ENCODE results near the gene TEX54.
"Not testable (repeated sequence)": the region's sequence is repeated elsewhere in the genome, so short reads cannot be mapped to it uniquely, and the experiment has no call there.

Gene TEX54

GRCh38 chr11:62851807-62852522 lies 19.3 kb upstream of the TEX54 start:
- peaks cover 39% of the 10 kb centered on the region for H3K4me1 Mint-ChIP-seq
- no peak for ATAC-seq (ENCODE audit: low read depth)
- H3K27ac Mint-ChIP-seq: peak overlapping the region; percentile 97
- no peaks in the 10 kb centered on the region for H3K27me3 Mint-ChIP-seq
- H3K9me3 Mint-ChIP-seq: no peaks in the 10 kb centered on the region
- peaks cover 23% of the 10 kb centered on the region for H3K36me3 Mint-ChIP-seq
- peak overlapping the region; percentile 2 for H3K4me3 Mint-ChIP-seq
- no peak for DNase-seq (ENCODE audit: low spot score in 2 of 2)

DNA sequence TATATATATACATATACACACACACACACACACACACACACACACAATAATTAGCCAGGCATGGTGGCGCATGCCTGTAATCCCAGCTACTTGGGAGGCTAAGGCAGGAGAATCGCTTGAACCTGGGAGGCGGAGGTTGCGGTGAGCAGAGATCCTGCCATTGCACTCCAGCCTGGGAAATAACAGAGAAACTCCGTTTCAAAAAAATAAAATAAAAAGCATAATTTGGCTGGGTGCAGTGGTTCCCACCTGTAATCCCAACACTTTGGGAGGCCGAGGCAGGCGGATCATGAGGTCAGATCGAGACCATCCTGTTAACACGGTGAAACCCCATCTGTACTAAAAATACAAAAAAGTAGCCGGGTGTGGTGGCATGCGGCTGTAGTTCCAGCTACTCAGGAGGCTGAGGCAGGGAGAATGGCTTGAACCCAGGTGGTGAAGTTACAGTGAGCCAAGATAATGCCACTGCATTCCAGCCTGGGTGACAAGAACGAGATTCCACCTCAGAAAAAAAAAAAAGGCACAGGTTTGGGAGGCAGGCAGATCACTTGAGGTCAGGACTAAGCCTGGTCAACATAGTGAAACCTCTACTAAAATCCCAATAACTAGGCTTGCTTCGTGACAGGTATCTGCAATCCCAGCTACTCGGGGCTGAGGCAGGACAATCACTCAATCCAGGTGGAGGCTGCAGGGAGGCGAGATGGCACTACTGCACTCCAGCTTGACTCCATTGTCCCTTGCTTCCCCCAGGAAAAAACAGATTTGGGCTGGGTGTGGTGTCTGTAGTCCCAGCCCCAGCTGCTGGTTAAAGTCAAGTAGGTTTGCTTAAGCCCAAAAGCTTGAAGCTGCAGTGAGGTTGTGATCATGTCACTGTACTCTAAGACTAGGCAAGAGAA lies 18.5 kb upstream of the TEX54 start:
- Mint-ChIP-seq H3K4me1 (peaks cover 36% of the 10 kb centered on the region), H3K4me3 (peak overlapping the region; percentile 2), H3K9me3 (no peaks in the 10 kb centered on the region), H3K27ac (peak overlapping the region; percentile 97), H3K36me3 (peaks cover 23% of the 10 kb centered on the region), H3K27me3 (no peaks in the 10 kb centered on the region)
- ATAC-seq (ENCODE audit: low read depth): no peak
- no peak for DNase-seq (ENCODE audit: low spot score in 2 of 2)

- no peak for DNase-seq (ENCODE audit: low spot score in 2 of 2)
- H3K9me3 Mint-ChIP-seq: no peaks in the 10 kb centered on the region
- H3K36me3 Mint-ChIP-seq: peaks cover 8% of the 10 kb centered on the region
- H3K27ac Mint-ChIP-seq: no peak overlapping the region
- H3K4me1 Mint-ChIP-seq: peaks cover 14% of the 10 kb centered on the region
- H3K27me3 Mint-ChIP-seq: no peaks in the 10 kb centered on the region
- H3K4me3 Mint-ChIP-seq: no peak overlapping the region
- no peak for ATAC-seq (ENCODE audit: low read depth)
These were observed 15.2 kb upstream of the TEX54 start for GRCh38 chr11:62847767-62848314.

GRCh38 chr11:62846177-62846576 lies 13.5 kb upstream of the TEX54 start:
- no peak for ATAC-seq (ENCODE audit: low read depth)
- H3K4me1 Mint-ChIP-seq: peaks cover 4% of the 10 kb centered on the region
- no peak for DNase-seq (ENCODE audit: low spot score in 2 of 2)
- no peak overlapping the region for H3K27ac Mint-ChIP-seq
- no peaks in the 10 kb centered on the region for H3K27me3 Mint-ChIP-seq
- no peak overlapping the region for H3K4me3 Mint-ChIP-seq
- H3K9me3 Mint-ChIP-seq: no peaks in the 10 kb centered on the region
- no peaks in the 10 kb centered on the region for H3K36me3 Mint-ChIP-seq

DNA sequence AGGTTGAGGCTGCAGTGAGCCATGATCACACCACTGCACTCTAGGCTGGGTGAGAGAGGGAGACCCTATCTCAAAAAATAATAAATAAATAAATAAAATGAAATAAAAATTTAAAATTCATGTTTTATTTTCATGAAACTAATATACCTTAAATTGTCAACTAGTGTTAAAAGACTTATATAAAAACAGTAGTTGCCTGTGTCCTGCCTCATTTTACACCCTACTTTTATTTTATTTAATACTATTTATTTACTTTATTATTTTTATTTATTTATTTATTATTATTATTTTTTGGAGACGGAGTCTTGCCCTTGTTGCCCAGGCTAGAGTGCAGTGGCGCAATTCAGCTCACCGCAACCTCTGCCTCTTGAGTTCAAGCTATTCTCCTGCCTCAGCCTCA lies 11.5 kb upstream of the TEX54 start:
- Mint-ChIP-seq H3K4me1 (peaks cover 8% of the 10 kb centered on the region), H3K9me3 (no peaks in the 10 kb centered on the region), H3K27ac (no peak overlapping the region), H3K4me3 (no peak overlapping the region), H3K27me3 (no peaks in the 10 kb centered on the region), H3K36me3 (peaks cover 3% of the 10 kb centered on the region)
- ATAC-seq (ENCODE audit: low read depth) (no peak), DNase-seq (ENCODE audit: low spot score in 2 of 2) (no peak)

DNA sequence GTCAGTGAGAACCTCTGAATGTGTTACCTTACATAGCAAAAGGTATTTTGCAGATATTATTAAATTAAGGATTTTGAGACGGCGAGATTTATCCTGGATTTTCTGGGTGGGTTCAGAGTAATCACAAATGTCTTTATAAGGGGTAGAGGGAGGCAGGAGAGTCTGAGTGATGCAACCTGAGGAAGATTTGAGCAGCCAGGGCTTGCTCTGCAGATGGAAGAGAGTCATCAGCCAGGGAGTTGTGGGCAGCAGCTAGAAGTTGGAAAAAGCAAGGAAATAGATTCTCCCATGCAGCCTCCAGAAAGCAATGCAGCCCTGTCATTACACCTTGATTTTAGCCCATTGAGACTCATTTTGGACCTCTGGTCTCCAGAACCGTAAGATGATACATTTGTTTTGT lies 10.8 kb upstream of the TEX54 start:
- no peak overlapping the region for H3K4me3 Mint-ChIP-seq
- H3K36me3 Mint-ChIP-seq: peaks cover 3% of the 10 kb centered on the region
- no peak for DNase-seq (ENCODE audit: low spot score in 2 of 2)
- H3K27me3 Mint-ChIP-seq: no peaks in the 10 kb centered on the region
- ATAC-seq (ENCODE audit: low read depth): no peak
- H3K27ac Mint-ChIP-seq: no peak overlapping the region
- no peaks in the 10 kb centered on the region for H3K9me3 Mint-ChIP-seq
- H3K4me1 Mint-ChIP-seq: peaks cover 8% of the 10 kb centered on the region

DNA sequence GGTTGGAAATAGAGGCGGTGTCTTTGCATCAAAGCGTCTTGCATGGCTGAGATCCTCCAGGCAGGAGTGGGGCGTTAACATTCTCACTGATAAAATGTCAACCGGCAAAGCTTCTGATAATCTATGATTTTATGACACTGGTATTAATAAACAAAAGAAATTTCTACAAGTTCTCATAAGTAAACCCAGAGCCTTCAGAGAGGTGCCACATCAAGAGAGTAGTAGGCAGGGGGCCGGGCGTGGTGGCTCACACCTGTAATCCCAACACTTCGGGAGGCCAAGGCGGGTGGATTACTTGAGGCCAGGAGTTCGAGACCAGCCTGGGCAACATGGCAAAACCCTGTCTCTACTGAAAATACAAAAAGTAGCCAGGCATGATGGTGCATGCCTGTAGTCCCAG lies 10.2 kb upstream of the TEX54 start:
- not testable (repeated sequence) for DNase-seq (ENCODE audit: low spot score in 2 of 2); H3K9me3 Mint-ChIP-seq; H3K27me3 Mint-ChIP-seq; ATAC-seq (ENCODE audit: low read depth); H3K36me3 Mint-ChIP-seq; H3K4me3 Mint-ChIP-seq; H3K4me1 Mint-ChIP-seq; H3K27ac Mint-ChIP-seq

DNA sequence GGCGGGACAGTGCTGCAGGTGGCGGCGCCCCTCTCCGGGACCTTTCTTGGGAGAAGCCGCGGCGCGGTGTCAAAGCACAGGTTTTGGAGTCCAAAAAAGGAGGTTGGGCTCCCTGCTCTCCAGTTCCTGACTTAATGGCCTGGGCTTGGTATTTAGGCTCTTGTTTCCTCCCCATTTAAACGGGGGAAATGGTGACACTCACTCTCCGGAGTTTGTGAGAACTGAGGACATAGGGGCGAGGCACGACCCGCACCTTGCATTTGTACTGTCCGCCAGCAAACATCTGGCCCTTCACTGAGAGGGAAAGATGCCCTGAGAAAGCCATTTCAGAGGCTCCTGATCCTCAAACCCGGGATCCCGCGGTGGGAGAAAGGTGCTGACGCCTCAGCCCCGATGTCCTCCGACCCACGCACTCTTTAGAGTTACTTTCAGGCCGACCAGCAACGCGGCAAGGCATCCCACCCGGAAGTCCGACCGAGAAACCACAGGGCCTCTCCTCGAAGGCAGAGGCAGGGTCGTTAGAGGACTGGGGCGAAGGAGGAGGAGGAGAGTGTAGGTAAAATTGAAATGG lies 9.6 kb upstream of the TEX54 start:
- no peak overlapping the region for H3K27ac Mint-ChIP-seq
- H3K9me3 Mint-ChIP-seq: no peaks in the 10 kb centered on the region
- ATAC-seq (ENCODE audit: low read depth): no peak
- H3K27me3 Mint-ChIP-seq: no peaks in the 10 kb centered on the region
- H3K4me3 Mint-ChIP-seq: no peak overlapping the region
- peaks cover 12% of the 10 kb centered on the region for H3K4me1 Mint-ChIP-seq
- H3K36me3 Mint-ChIP-seq: peaks cover 7% of the 10 kb centered on the region
- peak in 1 of 2 donors; percentile 77 for DNase-seq (ENCODE audit: low spot score in 2 of 2)

DNA sequence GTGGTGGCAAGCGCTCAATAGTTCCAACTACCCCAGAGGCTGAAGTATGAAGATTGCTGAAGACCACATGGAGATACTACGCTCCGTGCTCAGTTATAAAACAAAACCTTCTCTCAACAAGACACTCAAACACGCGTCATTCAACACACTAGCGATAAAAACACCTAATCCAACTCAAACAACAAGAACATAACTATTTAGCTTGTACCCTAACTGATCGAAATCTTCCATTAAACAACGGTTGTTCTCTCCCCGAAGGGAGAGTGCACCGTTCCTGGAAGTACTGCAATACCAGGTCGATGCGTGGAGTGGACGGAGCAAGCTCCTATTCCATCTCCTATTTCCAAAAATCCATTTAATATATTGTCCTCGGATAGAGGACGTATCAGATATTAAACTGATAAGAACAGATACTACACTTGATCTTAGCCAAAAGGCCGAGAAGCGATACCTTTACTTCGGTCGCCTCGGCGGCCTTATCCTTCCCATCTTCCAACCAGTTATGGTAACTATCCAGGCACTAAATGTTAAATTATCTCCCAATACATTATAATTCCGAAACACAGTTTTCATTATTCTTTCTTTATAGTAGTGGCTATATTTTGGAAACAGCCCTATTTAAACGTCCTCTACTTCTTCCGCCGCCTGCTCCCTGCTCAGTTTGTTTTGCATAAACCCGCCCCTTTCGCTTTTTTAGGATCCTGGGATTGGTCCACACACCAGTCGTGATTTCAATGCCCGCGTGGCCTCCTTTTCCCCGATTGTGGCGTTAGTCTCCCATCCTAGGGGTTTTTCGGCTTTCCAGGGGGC lies 8.9 kb upstream of the TEX54 start:
- Mint-ChIP-seq H3K4me1 (peaks cover 13% of the 10 kb centered on the region), H3K9me3 (no peaks in the 10 kb centered on the region), H3K27ac (no peak overlapping the region), H3K27me3 (no peaks in the 10 kb centered on the region), H3K36me3 (peaks cover 8% of the 10 kb centered on the region), H3K4me3 (no peak overlapping the region)
- peak; percentile 90 to 93 for DNase-seq (ENCODE audit: low spot score in 2 of 2)
- ATAC-seq (ENCODE audit: low read depth): peak; percentile 54

DNA sequence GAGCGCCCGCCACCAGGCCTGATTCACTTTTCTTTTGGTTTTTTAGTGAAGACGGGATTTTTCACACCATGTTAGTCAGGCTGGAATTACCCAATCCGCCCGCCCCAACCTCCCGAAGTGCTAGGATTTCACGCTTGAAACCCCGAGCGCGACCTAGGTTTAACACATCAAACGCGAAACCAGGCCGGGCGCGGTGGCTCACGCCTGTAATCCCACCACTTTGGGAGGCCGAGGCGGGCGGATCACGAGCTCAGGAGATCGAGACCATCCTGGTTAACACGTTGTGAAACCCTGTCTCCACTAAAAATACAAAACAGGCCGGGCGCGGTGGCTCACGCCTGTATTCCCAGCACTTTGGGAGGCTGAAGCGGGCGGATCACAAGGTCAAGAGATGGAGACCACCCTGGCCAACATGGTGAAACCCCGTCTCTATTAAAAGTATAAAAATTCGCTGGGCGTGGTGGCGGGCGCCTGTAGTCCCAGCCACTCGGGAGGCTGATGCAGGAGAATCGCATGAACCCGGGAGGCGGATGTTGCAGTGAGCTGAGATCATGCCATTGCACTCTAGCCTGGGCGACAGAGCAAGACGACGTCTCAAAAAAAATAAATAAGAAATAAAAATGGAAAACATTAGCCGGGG lies 8.2 kb upstream of the TEX54 start:
- DNase-seq (ENCODE audit: low spot score in 2 of 2): peak; percentile 71 to 78
- H3K4me3 Mint-ChIP-seq, H3K27ac Mint-ChIP-seq, H3K27me3 Mint-ChIP-seq, H3K36me3 Mint-ChIP-seq, H3K9me3 Mint-ChIP-seq: not testable (repeated sequence)
- peaks cover 14% of the 10 kb centered on the region for H3K4me1 Mint-ChIP-seq
- peak; percentile 30 for ATAC-seq (ENCODE audit: low read depth)

DNA sequence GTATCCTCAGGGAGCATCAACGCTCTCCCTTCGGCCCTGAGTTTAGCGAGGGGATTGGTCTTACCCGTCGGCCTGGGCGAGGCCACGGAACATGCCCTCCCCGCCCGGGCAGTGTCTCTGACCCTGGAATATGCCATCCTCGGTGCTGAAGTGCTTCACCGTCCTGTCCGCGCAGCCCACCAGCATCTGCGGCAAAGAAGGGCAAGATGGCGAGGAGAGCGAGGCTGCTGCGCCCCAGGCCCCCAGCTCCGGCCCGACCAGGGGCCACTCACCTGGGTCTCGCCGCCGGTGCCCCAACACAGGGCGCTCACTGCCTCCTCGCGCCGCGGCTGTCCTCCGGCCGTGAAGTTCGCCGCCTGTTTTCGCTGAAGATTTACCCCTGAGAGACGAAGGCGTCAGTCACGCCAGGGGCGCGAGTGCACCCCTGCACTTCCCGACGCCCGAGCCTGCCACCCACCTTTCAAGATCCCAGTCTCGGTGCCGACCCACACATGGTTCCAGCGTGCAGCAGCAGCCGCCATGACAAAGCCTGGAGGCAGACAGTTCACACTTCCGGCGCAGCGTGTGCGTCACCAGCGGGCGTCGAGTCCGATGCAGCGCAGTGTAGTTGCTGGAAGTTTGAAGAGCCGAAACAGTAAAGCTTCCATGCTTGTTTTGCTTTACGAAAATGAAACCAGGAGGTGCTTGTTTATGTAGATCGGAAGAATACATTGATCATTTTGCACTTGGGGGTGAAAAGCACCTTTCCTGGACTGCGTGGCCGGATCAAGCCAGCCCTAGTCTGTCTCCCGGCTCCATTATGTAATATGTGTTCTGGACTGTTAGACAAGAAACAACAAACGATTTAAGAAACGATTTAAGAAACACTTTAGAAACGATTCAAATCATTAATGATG lies 6.7 kb upstream of the TEX54 start, which contains the start of gene WDR74:
Gene WDR74 (minus strand): TSS at position 541 of the 896 bp plus-strand sequence. CDS start 20 bp downstream, at position 521.
- ATAC-seq (ENCODE audit: low read depth): peak; percentile 52
- DNase-seq (ENCODE audit: low spot score in 2 of 2): peak; percentile 80 to 84
- H3K4me1 Mint-ChIP-seq: peaks cover 17% of the 10 kb centered on the region
- H3K27me3 Mint-ChIP-seq: no peaks in the 10 kb centered on the region
- H3K9me3 Mint-ChIP-seq: no peaks in the 10 kb centered on the region
- no peak within 1 kb of the TSS for H3K27ac Mint-ChIP-seq
- peaks cover 16% of the 10 kb centered on the region for H3K36me3 Mint-ChIP-seq
- H3K4me3 Mint-ChIP-seq: no peak within 1 kb of the TSS

- Mint-ChIP-seq H3K36me3 (peaks cover 20% of the 10 kb centered on the region), H3K27ac (no peak overlapping the region), H3K9me3 (no peaks in the 10 kb centered on the region), H3K4me1 (peaks cover 30% of the 10 kb centered on the region), H3K27me3 (no peaks in the 10 kb centered on the region), H3K4me3 (no peak overlapping the region)
- DNase-seq (ENCODE audit: low spot score in 2 of 2): no peak
- no peak for ATAC-seq (ENCODE audit: low read depth)
These were observed 2.7 kb upstream of the TEX54 start for GRCh38 chr11:62835336-62835735.
